NB4 (cell line): ENCODE data around the gene GIMAP2.

ENCODE experiments used
- MYC ChIP-seq: IDR thresholded peaks from 2 replicates; pipeline ENCODE4 v1.6.1; 2011; ENCODE audit warnings: low read depth, low read length
- POLR2A ChIP-seq: IDR thresholded peaks from 2 replicates; pipeline ENCODE4 v1.6.1; 2011; ENCODE audit warnings: mild to moderate bottlenecking; ENCODE audit not compliant: insufficient read length; ENCODE audit errors: extremely low read depth
- TF ChIP-seq, protein P1 (sequence below): IDR thresholded peaks from one replicate; pipeline ENCODE4 v1.5.1; 2012; ENCODE audit warnings: low read depth, low read length

DNA sequence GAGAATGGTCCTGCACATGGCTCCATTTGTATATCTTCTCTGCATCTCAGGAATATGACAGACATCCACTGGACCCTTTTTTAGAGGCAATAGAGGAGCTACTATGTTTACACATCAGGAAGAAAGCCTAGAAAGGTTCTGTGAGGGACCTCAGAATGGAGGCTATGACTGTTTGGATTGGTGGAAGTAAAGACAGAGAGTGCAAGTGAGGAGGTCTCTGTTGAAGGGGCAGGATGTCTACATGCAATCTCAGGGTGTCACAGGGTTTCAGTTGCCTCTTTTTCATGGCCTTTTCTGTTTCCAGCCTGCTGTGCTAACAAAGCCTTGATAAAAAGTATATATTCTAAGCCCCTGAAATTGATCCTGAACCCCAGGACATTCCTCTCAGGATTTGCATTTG, 43.7 kb upstream of the GIMAP2 start:
- TF ChIP-seq, protein P1, sequence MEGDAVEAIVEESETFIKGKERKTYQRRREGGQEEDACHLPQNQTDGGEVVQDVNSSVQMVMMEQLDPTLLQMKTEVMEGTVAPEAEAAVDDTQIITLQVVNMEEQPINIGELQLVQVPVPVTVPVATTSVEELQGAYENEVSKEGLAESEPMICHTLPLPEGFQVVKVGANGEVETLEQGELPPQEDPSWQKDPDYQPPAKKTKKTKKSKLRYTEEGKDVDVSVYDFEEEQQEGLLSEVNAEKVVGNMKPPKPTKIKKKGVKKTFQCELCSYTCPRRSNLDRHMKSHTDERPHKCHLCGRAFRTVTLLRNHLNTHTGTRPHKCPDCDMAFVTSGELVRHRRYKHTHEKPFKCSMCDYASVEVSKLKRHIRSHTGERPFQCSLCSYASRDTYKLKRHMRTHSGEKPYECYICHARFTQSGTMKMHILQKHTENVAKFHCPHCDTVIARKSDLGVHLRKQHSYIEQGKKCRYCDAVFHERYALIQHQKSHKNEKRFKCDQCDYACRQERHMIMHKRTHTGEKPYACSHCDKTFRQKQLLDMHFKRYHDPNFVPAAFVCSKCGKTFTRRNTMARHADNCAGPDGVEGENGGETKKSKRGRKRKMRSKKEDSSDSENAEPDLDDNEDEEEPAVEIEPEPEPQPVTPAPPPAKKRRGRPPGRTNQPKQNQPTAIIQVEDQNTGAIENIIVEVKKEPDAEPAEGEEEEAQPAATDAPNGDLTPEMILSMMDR, result no peak
- TF ChIP-seq MYC, result no peak
- no peak for TF ChIP-seq POLR2A
